Stimulated activated CD4-positive, alpha-beta T cell treated with anti-CD3 and anti-CD28 coated beads, Interleukin-2, amount 100 ng/mL, for 24 hours (primary cell): Measurements from ENCODE around the gene SEZ6L.

Experiments
- DNase-seq, 2 donors: peaks; one replicate each; pipeline ENCODE4 v3.0.0-alpha.2; 2020

Gene SEZ6L

GRCh38 chr22:26302726-26303125, 133.5 kb downstream of the SEZ6L start:
- no peak for DNase-seq

DNA sequence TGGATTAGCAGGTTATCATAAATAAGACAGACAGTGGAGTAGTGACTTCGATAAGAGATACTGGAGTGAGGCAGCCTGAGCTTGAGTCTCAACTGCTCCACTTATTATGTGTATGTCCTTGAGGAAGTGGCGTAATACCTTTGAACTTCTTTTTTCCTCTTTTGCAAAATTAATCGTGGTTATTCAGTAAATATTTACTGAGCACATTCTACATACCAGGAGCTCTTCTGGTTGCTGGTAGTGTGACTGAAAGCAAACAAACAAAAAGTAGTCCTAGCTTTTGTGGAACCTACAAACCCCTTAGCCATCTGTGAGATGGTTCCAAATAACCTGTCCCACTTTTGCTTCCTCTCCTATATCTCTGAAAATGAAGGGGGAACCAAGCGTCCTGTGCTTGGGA, 134.2 kb downstream of the SEZ6L start:
- DNase-seq = no peak

GRCh38 chr22:26304730-26305129, 135.5 kb downstream of the SEZ6L start:
- no peak for DNase-seq

- DNase-seq = no peak
Measured at GRCh38 chr22:26308467-26308866, 139.2 kb downstream of the SEZ6L start.

DNA sequence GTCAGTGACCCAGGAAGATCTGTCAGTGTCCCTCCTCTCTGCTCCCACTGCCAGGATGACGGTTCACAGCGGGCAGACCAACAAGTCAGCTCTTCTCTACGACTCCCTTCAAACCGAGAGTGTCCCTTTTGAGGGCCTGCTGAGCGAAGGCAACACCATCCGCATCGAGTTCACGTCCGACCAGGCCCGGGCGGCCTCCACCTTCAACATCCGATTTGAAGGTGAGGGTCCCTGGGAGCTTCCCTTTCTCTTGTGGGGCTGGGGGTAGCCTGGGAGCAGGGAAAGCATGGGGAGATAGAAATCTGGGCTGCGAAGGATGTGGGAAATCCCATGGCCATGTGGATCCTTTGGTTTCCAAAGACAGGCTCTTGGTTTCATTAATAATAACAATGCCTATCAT, 141.4 kb downstream of the SEZ6L start:
- no peak for DNase-seq

DNA sequence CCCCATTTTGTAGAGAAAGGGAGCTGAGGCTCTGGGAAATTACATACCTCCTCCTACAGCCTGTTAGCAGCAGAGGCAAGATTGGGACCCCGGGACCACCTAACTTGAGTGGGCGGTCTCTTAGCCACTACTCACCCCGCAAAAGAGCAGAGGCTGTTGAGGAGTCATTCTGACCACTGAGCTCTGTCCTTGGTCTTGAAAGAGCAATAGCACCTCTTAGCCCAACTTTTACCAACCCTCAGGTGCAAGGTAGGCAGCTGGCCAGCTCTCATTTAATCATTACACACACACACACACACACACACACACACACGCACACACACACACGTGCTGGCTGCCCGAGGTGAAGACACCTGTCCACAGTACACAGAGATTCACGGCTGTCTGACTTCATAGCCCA, 144.0 kb downstream of the SEZ6L start:
- DNase-seq = no peak

DNA sequence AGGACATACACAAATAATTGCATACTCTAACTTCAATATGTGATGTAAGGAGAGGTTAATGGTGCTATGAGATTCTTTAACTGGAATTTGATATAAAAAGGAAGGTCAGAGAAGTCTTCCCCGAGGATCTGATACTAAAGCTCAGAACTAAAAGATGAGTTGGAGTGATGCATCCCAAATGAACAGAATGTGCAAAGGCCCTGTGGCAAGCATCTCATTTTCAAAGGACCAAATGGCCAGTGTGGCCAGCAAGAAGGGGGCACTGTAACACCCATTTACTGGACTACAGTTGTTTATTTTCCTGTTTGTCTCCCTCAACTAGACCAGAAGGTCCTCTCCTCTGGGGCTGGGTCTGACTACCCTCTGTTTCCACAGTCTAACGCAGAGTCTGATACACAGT, 144.9 kb downstream of the SEZ6L start:
- no peak for DNase-seq

- no peak for DNase-seq
Measured at GRCh38 chr22:26314656-26315055, 145.4 kb downstream of the SEZ6L start.

GRCh38 chr22:26316732-26317285, 147.5 kb downstream of the SEZ6L start:
- DNase-seq = no peak

GRCh38 chr22:26318975-26319374, 149.7 kb downstream of the SEZ6L start:
- no peak for DNase-seq

- no peak for DNase-seq
Measured at GRCh38 chr22:26320447-26320846, 151.2 kb downstream of the SEZ6L start.

DNA sequence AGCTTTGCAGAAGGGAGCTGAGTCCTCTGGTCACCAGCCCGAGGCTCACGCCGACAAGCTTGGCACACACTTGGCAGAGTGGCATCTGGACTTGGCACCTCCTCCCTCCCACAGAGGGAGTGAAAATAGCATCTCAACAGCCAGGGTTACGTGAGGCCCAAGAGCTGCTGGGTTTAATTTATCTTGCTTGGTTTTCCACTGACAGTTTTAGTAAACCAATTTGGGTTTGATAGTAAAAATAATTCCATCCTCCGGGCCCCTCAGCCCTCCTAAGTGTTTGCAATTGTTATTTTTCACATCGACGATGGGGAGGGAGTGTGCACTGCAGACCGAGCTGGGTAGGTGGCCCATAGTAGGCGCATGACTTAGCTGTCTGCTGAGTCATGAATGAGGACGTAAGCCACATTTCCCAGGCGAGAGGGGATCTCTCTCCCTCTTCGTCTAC, 152.2 kb downstream of the SEZ6L start:
- DNase-seq = no peak

DNA sequence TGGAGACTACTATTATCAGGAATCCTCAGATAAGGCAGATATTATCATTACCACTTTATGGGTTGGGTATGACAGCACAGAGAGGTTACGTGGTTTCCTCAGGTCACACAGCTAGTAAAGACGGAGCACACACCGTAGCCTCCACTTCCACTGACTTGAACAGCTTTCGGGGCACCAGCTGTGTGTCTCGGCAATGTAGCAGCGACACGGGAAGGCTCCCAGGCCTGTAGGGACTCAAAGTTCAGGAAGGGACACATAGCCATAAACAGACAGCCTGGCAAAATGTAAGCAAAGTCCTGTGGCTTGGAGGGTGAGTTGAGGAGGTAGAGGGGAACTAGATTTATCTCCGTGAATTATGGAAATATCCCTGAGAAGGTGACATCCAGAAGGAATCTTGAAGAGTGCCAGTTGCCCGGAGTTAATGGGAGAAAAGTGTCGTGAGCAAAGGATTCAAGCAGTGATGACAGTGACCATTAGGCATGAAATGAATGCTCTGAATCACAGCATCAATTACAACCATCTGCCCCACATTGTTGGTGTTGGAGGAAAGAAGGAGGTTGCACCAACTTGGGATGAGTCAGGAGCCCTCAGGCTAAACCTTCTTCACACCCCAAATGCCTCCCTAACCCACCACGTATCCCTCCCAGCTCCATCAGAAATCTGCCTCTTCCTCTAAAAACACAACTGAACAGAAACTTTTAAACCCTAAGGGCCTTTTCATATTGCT, 153.1 kb downstream of the SEZ6L start:
- no peak for DNase-seq

GRCh38 chr22:26323013-26323412, 153.8 kb downstream of the SEZ6L start:
- no peak for DNase-seq

GRCh38 chr22:26324150-26324549, 154.9 kb downstream of the SEZ6L start:
- DNase-seq = no peak

DNA sequence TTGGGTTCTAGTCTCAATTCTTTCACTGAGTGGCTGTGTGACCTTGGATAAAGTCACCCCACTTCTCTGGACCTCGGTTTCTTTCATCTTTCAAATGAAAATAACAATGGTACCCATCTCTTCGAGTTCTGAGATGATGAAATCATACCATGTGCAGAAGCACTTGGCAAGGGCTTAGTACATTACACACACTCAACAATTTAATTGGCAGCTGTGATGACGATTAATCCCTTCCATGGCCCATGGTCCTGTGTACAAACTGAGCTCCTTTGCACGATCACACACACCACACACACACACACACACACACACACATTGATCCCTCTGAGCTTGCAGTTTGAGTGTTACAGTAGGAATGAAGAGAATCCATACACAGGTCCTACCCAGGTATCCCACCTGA, 156.4 kb downstream of the SEZ6L start:
- DNase-seq = no peak

DNA sequence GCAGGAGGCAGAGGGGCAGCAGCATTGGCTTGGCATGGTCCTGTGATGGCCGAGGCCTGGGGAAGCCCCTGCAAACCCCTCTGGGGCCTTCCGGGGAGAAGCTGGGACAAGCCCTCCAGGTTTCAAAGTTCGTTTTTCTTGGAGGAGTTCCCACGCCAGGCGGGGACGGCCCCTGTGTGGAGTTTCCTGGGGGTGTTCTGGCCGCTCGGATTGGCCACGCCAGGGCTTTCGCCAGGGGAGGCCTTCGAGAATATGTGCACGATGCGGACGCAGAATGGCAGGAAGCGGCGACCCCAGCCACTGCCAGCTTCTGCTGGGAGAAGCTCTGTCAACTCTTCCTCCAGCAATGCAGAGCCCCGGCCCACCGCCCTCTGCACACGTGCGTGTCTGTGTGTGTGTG, 157.5 kb downstream of the SEZ6L start:
- no peak for DNase-seq

DNA sequence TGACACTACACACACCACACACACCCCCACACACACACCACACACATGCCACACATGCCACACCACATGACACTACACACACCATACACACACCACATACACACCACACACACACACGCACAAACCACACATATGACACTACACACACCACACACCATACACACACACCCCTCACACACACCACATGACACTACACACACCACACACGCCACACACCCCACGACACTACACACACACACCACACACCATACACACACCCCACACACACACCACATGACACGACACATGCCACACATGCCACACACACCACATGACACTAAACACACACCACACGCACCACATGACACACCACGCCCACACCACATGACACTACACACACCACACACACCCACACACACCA, 158.0 kb downstream of the SEZ6L start:
- no peak for DNase-seq

DNA sequence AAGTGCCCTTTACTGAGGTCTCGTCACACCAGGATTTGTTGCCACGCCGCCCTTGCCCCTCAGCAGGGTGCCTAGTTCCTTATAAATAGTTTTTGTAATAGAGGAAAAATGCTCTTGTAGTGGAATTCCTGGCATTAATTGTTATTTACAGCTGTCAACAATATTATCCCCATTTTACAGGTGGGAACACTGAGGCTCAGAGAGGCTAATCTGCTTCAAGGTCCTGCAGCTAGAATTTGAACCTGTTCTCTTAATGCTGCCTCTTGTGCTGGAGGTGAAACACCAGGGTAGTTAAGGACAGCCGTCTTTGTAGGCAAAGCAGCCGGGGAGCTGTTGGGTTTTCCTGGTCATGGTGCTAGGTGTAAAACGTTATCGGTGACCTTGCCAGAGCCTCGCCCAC, 159.0 kb downstream of the SEZ6L start:
- DNase-seq = no peak

GRCh38 chr22:26330971-26331625, 161.8 kb downstream of the SEZ6L start:
- DNase-seq = peak; percentile 61 to 66

GRCh38 chr22:26333088-26333800, 164.0 kb downstream of the SEZ6L start:
- no peak for DNase-seq

DNA sequence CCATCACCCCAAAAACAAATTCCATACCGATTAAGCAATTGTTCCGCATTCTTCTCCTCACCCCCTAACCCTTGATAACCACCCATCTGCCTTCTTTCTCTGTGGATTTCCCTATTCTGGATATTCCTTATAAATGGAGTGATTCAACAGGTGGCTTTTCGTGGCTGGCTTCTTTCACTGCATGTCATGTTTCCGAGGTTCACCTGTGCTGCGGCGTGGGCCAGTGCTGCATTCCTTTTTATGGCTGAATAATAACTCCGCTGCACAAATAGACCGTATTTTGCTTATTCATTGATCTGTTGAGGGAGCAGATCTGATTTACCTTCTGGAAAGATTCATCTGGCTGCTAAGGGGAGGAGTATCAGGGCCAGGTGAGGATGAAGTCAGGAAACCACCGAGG, 165.0 kb downstream of the SEZ6L start:
- no peak for DNase-seq

- no peak for DNase-seq
Measured at GRCh38 chr22:26336773-26337172, 167.5 kb downstream of the SEZ6L start.

- DNase-seq = no peak
Measured at GRCh38 chr22:26339755-26340154, 170.5 kb downstream of the SEZ6L start.
